ENCODE measurements around the gene ZCCHC8. TPM values are rescaled to one million over a fixed set of nuclear protein-coding genes. Genes with fewer than 3 reads are reported as not detected.
"Not testable (repeated sequence)": the region's sequence is repeated elsewhere in the genome, so short reads cannot be mapped to it uniquely, and the experiment has no call there.

ZCCHC8 gene
- total RNA-seq, 4 donors from 2014 or later = 14.1 to 26.0 (median 20.2) TPM

- H3K27me3 ChIP-seq = no peaks in the 10 kb centered on the region
- no peak for TF ChIP-seq POLR2A (IDR thresholded peaks at IDR 0.05)
- no peak for TF ChIP-seq EP300 (IDR thresholded peaks at IDR 0.05)
- TF ChIP-seq CTCF (IDR thresholded peaks at IDR 0.05) = no peak
- TF ChIP-seq POLR2AphosphoS5 (IDR thresholded peaks at IDR 0.05) = no peak
- ATAC-seq = no peak
- H3K36me3 ChIP-seq = no peaks in the 10 kb centered on the region
- H3K4me3 ChIP-seq = no peak overlapping the region
- no peaks in the 10 kb centered on the region for H3K4me1 ChIP-seq
- H3K9me3 ChIP-seq = no peaks in the 10 kb centered on the region
- no peak overlapping the region for H3K27ac ChIP-seq
- WGBS, 2 donors (ENCODE audit: low coverage in 1 of 2) = 63 to 67% methylated on average over 5 to 6 of the region's 6 CpGs
Measured at GRCh38 chr12:122454739-122455138, 46.0 kb downstream of the ZCCHC8 start.

- H3K36me3 ChIP-seq = no peaks in the 10 kb centered on the region
- H3K27me3 ChIP-seq = no peaks in the 10 kb centered on the region
- H3K9me3 ChIP-seq = no peaks in the 10 kb centered on the region
- TF ChIP-seq POLR2A (IDR thresholded peaks at IDR 0.05) (no peak), POLR2AphosphoS5 (IDR thresholded peaks at IDR 0.05) (no peak), CTCF (IDR thresholded peaks at IDR 0.05) (no peak), EP300 (IDR thresholded peaks at IDR 0.05) (no peak)
- 92 to 93% methylated on average over 3 to 8 of the region's 12 CpGs for WGBS, 2 donors (ENCODE audit: low coverage in 1 of 2)
- no peak overlapping the region for H3K27ac ChIP-seq
- no peaks in the 10 kb centered on the region for H3K4me1 ChIP-seq
- ATAC-seq = no peak
- H3K4me3 ChIP-seq = no peak overlapping the region
Measured at GRCh38 chr12:122454250-122454721, 46.4 kb downstream of the ZCCHC8 start.

GRCh38 chr12:122452701-122453285, 47.9 kb downstream of the ZCCHC8 start:
- ATAC-seq = no peak
- 67 to 79% methylated on average over 5 to 9 of the region's 11 CpGs for WGBS, 2 donors (ENCODE audit: low coverage in 1 of 2)

GRCh38 chr12:122449317-122449716, 51.4 kb downstream of the ZCCHC8 start:
- TF ChIP-seq CTCF (IDR thresholded peaks at IDR 0.05) (no peak), EP300 (IDR thresholded peaks at IDR 0.05) (no peak), POLR2AphosphoS5 (IDR thresholded peaks at IDR 0.05) (no peak), POLR2A (IDR thresholded peaks at IDR 0.05) (no peak)

More at GRCh38 chr12:122452701-122453285, 47.9 kb downstream of the ZCCHC8 start:
- Histone ChIP-seq H3K4me1 (no peaks in the 10 kb centered on the region), H3K27ac (no peak overlapping the region), H3K27me3 (no peaks in the 10 kb centered on the region), H3K4me3 (no peak overlapping the region), H3K9me3 (no peaks in the 10 kb centered on the region), H3K36me3 (no peaks in the 10 kb centered on the region)
- no peak for TF ChIP-seq EP300 (IDR thresholded peaks at IDR 0.05)

GRCh38 chr12:122447825-122448224, 52.9 kb downstream of the ZCCHC8 start:
- not testable (repeated sequence) for H3K4me1 ChIP-seq, H3K36me3 ChIP-seq, H3K4me3 ChIP-seq, H3K27me3 ChIP-seq, ATAC-seq, H3K27ac ChIP-seq, H3K9me3 ChIP-seq
- WGBS, 2 donors (ENCODE audit: low coverage in 1 of 2) = 83 to 86% methylated on average over 2 to 3 of the region's 3 CpGs

More at GRCh38 chr12:122449317-122449716, 51.4 kb downstream of the ZCCHC8 start:
- Histone ChIP-seq H3K4me3 (no peak overlapping the region), H3K4me1 (no peaks in the 10 kb centered on the region), H3K9me3 (no peaks in the 10 kb centered on the region), H3K36me3 (no peaks in the 10 kb centered on the region), H3K27ac (no peak overlapping the region), H3K27me3 (no peaks in the 10 kb centered on the region)
- ATAC-seq = no peak
- 100% methylated on average over 2 of the region's 2 CpGs for WGBS, 2 donors (ENCODE audit: low coverage in 1 of 2)

GRCh38 chr12:122446390-122446789, 54.3 kb downstream of the ZCCHC8 start:
- 69 to 70% methylated on average over 6 of the region's 6 CpGs for WGBS, 2 donors (ENCODE audit: low coverage in 1 of 2)
- not testable (repeated sequence) for ATAC-seq

GRCh38 chr12:122444071-122444470, 56.7 kb downstream of the ZCCHC8 start:
- H3K4me1 ChIP-seq, H3K27me3 ChIP-seq, ATAC-seq, H3K27ac ChIP-seq, H3K36me3 ChIP-seq, H3K4me3 ChIP-seq, H3K9me3 ChIP-seq: not testable (repeated sequence)
- WGBS, 2 donors (ENCODE audit: low coverage in 1 of 2) = 67 to 100% methylated on average over 1 to 3 of the region's 5 CpGs

More at GRCh38 chr12:122446390-122446789, 54.3 kb downstream of the ZCCHC8 start:
- H3K9me3 ChIP-seq, H3K4me3 ChIP-seq, H3K27ac ChIP-seq, H3K4me1 ChIP-seq, H3K27me3 ChIP-seq, H3K36me3 ChIP-seq: not testable (repeated sequence)

GRCh38 chr12:122438822-122439221, 61.9 kb downstream of the ZCCHC8 start:
- H3K27me3 ChIP-seq, H3K36me3 ChIP-seq, H3K9me3 ChIP-seq, H3K27ac ChIP-seq, H3K4me3 ChIP-seq, ATAC-seq: not testable (repeated sequence)
- 90 to 97% methylated on average over 4 to 5 of the region's 8 CpGs for WGBS, 2 donors (ENCODE audit: low coverage in 1 of 2)
- H3K4me1 ChIP-seq = peaks cover 0 to 13% (median 0%) of the 10 kb centered on the region in 3 donors

Measured in gastroesophageal sphincter (tissue), 4 donors.